LHCN-M2 (cell line): ENCODE measurements around the gene GON4L. TPM values are rescaled to one million over a fixed set of nuclear protein-coding genes. Genes with fewer than 3 reads are reported as not detected.
"Not testable (repeated sequence)": the region's sequence is repeated elsewhere in the genome, so short reads cannot be mapped to it uniquely, and the experiment has no call there.

ENCODE experiments used
- DNase-seq: peaks from one replicate; pipeline ENCODE4 v3.0.0-alpha.2; 2012; ENCODE audit warnings: low read depth
- total RNA-seq: library from RNA; depleted of rRNA; stranded (reverse); fragments of >200 nt; gene quantifications from 2 replicates; pipeline ENCODE4 v1.2.3, GENCODE V29; 2014

GON4L gene
- total RNA-seq, 1 experiment from 2014 or later, result 21.1 TPM

DNA sequence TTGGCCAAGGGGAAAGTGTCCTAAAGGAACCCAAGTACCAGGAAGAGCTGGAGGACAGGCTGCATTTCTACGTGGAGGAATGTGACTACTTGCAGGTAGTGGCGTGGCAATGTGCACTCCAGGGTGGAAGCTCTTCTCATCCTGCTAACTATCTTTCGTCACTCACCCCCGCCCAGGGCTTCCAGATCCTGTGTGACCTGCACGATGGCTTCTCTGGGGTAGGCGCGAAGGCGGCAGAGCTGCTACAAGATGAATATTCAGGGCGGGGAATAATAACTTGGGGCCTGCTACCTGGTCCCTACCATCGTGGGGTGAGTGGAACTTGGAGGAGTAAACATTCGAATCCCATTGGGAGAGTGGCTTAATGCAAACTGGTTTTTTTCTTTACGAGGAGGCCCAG, 109.4 kb downstream of the GON4L start:
- not testable (repeated sequence) for DNase-seq

DNA sequence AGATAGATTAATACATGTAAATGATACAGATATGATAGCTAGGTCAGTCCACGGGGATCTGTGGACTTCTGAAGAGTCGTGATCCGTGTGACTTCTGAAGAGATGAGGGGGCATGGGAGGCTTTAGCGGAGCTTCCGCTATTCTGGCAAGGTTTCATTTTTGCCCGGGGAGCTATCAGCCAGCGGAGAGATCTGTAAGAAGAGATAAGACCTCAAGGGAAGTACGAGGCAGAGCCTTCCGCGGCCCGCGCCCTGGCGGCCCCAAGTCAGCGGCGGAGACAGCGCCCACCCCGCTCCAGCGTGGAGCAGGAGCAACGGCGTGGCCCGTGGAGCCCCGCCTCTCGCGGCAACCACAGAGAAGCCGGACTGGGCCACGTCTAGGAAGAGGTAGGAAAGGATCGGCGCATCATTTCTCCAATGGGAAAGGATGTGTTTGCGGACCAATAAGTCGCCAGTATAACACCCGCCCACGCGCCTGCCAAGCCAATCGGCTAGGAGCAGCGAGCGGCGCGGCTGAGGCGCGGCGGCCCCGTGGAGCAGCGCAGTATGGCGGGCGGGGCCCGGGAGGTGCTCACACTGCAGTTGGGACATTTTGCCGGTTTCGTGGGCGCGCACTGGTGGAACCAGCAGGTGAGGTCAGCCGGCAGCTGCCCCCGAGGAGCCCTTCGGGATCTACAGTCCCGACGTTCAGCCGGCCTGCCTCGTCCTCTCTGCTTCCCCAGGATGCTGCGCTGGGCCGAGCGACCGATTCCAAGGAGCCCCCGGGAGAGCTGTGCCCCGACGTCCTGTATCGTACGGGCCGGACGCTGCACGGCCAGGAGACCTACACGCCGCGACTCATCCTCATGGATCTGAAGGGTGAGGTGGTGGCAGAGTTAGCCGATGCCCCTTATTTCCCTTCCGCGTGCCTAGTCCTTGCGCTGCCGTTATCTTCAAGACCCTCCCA, 111.5 kb downstream of the GON4L start:
- peak; percentile 97 for DNase-seq

DNA sequence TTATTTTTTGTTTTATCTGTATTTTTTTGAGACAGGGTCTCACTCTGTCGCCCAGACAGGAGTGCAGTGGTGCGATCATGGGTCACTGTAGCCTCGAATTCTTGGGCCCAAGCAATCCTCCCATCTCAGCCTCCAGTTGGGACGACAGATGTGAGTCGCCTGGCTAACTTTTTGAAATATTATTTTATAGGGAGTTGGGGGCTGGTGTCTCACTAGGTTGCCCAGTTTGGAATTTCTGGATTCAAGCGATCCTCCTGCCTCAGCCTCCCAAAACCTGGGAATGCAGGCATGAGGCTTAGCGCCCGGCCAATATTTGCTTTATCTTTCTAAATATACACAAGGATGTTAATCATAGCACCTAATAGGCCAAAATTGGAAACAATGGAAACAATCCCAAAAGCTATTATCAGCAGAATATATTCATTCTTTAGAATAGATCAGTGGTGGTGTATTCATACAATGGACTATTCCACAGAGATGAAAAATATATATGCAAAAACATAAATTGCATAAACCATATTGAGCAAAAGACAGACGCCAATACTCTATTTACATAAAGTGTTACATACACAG, 112.2 kb downstream of the GON4L start:
- DNase-seq, result no peak

DNA sequence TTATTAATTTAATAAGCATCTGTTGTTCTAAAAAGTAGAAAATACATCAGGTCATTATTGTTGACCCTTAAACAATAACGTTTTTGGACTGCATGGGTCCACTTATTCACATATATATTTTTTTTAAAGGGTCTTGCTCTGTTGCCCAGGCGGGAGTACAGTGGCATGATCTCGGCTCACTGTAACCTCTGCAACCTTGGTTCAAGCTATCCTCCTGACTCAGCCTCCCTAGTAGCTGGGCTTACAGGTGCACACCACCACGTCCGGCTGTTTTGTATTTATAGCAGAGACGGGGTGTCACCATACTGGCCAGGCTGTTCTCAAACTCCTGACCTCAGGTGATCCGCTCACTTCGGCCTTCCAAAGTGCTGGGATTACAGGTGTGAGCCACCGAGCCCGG, 115.1 kb downstream of the GON4L start:
- DNase-seq, result no peak

DNA sequence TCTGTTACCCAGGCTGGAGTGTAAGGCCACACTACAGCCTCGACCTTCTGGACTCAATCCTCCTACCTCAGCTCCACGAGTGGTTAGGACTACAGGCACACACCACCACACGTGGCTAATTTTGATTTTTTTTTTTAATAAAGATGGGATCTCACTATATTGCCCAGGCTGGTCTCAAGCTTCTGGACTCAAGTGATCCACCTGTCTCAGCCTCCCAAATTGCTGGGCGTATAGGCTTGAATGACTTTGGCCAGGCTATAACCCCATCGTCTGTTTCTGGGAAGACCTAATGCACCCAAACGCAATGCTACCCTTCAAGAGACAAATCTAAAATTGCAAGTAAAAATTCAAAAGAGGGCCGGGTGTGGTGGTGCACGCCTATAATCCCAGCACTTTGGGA, 116.0 kb downstream of the GON4L start:
- DNase-seq, result no peak

DNA sequence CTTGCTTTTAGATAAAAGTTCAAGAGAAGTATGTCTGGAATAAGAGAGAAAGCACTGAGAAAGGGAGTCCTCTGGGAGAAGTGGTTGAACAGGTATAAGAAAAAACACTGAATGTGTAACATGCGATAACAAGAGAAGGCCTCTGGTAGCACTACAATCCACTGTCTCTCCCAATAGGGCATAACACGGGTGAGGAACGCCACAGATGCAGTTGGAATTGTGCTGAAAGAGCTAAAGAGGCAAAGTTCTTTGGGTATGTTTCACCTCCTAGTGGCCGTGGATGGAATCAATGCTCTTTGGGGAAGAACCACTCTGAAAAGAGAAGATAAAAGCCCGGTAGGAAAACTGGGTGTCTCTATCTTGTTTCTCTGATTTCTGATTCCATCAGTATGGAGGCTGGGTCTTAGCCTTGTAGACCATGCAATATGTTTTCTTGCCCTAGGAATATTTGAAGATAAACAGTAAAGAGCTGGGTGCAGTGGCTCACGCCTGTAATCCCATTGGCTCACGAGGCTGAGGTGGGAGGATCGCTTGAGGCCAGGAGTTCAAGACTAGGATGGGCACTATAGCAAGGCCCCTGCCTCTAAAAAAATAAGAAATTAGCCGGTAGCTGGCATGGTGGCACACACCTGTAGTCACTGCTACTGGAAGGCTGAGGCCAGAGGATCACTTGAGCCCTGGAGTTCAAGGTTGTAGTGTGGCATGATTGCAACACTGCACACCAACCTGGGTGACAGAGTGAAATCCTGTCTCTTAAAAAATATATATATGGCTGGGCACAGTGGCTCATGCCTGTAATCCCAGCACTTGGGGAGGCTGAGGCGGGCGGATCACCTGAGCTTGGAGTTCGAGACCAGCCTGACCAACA, 127.7 kb downstream of the GON4L start:
- peak; percentile 74 for DNase-seq

DNA sequence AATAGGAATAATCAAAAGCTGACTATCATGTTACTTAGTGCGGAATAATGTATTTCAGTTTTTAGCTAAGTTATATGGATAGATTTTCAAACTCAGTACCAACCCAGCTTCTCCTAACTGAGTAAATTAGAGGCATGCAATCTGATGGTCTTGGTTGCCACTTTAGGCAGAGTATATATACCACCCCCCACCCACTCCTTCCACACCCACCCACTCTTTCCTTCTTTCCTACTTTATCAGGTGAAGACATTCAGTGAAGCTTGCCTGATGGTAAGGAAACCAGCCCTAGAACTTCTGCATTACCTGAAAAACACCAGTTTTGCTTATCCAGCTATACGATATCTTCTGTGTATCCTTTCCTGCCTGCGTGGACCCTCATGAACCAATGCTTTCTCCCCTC, 131.9 kb downstream of the GON4L start:
- DNase-seq, result no peak

DNA sequence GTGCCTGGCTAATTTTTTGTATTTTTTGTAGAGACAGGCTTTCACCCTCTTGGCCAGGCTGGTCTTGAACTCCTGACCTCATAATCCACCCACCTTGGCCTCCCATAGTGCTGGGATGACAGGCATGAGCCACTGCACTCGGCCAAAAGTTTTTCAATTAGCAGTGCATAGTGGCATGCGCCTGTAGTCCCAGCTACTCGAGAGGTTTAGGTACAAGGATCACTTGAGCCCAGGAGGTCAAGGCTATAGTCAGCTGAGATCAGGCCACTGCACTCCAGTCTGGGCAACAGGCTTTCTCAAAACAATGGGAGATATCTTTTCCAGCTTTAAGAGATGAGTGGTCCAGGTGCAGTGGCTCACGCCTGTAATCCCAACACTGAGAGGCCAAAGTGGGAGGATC, 137.3 kb downstream of the GON4L start:
- DNase-seq, result no peak

DNA sequence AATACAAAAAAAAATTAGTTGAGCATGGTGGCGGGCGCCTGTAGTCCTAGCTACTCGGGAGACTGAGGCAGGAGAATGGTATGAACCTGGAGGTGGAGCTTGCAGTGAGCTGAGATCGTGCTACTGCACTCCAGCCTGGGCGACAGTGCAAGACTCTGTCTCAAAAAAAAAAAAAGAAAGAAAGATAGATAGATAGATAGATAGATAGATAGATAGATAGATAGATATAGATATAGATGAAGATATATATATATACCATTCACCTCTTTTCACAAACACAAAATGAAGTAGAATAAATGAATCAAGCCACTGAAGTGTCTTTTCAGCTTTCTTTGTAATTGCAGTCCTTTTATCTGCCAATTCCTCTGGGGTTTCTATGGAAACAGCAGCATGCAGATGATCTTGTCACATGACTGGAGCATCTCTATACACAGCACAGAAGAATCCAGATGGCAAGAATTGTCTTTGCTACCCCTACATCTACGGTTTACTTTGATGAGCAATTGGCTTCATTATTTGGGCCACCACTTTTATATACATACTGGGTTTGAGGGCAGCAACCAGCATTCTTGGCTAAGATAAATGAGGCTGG, 138.4 kb downstream of the GON4L start:
- not testable (repeated sequence) for DNase-seq

DNA sequence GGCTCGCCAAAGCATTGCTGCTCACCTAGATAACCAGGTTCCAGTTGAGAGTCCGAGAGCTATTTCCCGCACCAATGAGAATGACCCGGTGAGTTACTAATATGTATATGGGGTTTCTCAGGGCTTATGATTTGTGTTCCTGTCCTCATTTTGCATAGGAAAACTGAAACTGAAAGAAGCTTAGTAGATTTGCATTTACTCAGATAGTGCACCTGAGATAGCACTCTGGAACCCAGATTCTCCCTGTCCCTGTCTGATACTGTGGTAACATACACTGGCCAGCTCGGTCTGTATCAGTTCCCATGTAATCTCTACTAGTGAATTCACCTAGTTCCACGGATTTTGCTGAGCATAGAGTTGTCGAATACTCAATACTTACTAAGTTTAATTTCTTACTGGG, 140.0 kb downstream of the GON4L start:
- no peak for DNase-seq

DNA sequence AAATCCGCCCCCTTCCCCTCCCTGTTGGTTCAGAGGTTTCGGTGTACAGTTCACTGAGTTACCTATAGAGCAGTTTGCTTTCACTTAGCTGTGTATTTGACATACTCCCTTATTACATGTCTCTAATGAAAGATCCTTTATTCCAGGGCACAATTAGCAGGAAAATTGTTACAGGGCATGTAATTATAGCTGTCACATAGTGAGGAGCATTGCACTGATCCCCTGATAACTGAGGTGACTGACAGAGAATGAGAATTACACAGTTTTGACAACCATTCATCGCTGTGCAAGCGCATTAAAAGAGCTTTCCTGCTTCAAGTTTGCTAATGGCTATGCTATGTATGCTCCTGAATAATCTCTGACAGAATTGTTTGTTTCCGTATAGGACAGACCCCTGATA, 141.2 kb downstream of the GON4L start:
- no peak for DNase-seq

DNA sequence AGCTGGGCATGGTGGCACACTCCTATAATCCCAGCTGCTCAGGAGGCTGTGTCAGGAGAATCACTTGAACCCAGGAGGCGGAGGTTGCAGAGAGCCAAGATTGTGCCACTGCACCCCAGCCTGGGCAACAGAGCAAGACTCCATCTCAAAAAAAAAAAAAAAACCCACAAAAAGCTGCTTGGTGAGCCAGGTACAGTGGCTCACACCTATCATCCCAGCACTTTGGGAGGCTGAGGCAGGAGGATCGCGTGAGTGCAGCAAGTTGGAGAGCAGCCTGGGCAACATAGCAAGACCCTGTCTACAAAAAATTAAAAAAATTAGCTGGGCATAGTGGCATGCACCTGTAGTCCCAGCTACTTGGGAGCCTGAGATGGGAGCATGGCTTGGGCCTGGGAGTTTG, 142.0 kb downstream of the GON4L start:
- not testable (repeated sequence) for DNase-seq

DNA sequence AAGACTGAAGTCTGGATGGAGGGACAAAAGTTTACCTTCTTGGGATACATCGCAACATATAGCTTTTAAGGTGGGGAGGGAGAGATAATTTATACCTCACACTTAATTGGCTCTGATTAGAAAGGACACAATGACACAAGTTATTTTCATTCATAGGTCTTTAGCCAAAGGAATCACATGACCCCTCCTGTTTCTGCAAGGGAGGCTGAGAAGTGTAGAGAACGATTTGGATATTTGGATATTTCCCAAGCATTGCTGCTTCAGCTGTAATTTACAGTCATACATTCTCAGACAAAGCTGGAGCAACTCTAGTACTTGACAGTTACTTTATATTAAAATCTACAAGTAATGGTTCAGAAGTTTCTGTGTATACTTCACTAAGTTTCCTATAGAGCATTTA, 143.9 kb downstream of the GON4L start:
- no peak for DNase-seq

DNA sequence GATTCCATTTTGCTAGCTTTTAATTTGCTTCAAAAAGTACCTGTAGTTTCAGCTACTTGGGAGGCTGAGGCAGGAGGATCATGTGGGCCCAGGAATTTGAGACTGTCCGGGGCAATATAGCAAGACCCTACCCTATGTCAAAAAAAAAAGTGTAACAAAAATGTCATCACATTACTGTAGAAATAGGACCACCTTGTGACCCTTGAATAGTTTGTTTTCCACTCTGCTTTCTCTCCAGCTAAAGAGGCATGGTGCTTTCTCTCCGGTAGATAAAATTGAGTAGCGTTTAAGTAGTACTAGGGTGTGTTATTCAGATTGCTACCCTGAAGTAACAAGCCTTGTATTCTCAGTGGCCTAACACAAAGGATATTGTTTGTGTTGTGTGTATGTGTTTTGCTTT, 144.4 kb downstream of the GON4L start:
- DNase-seq, result peak; percentile 3

DNA sequence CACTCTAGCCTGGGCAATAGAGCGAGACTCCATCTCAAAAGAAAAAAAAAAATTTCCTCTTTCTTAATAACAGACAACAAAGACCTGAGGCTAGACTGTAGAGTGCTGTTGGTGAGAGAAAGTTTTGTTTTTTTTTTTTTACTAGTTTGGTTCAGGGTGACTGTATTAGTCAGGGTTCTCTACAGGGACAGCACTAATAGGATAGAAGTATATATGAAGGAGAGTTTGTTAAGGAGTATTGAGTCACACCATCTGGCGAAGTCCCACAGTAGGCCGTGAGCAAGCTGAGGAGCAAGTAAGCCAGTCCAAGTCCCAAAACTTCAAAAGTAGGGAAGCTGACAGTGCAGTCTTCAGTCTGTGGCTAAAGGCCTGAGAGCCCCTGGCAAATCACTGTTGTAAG, 145.6 kb downstream of the GON4L start:
- not testable (repeated sequence) for DNase-seq

DNA sequence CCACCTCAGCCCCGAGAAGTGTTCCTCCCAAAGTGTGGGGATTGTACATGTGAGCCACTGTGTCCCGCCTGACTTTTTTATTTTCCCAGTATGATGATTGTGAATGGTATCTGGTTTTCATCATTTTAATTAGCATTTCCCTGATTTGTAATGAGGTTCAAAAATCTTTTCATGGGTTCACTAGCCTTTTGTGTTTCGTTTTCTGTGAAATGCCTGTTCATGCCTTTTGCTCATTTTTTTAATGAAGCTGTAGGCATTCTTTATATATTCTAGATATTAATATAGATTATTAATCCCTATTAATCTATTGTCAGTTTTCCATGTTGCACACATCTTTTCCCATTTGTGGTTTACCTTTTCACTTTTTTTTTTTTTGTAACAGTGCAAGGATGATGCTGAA, 147.6 kb downstream of the GON4L start:
- DNase-seq, result no peak

DNA sequence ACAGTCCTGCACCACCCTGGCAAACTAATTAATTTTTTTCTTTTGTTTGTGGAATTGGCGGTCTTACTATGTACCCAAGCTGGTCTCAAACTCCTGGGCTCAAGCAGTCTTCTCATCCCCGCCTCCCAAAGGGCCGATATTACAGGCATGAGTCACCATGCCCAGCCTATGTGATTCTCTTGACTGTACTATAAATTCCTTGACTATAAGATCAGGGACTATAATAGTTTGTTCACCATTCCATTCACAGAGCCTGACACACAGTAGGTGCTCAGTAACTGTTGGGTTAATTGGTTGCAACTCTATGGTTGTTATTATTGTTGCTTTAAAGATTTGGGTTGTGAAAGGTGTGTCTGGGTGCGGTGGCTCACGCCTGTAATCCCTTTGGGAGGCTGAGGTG, 150.9 kb downstream of the GON4L start:
- DNase-seq, result peak; percentile 42

DNA sequence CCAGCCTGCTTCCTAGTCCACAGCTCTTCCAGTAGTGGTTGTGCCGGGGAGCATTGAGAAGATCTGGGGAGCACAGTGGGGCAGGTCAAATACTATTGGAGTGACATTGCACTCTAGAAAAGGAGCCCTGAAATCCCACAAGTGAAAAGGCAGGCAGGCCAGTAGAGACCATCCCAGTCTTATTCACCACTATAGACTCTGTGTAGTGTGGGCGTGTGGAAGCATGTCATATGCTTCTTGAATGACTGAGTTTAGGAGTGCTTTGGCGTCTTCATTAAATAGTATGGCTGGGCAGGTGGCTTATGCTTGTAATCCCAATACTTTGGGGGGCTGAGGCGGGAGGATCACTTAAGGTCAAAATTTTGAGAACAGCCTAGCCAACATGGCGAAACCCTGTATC, 152.6 kb downstream of the GON4L start:
- DNase-seq, result not testable (repeated sequence)

DNA sequence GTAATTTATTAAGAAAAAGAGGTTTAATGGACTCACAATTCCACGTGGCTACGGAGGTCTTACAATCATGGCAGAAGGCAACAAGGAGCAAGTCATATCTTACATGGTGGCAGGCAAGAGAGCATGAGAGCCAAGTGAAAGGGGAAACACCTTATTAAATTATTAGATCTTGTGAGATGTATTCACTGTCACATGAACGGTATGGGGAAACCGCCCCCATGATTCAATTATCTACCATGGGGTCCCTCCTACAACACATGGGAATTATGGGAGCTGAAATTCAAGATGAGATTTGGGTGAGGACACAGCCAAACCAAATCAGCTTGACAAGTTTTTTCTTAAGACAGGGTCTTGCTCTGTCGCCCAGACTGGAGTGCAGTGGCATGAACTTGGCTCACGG, 153.8 kb downstream of the GON4L start:
- no peak for DNase-seq

DNA sequence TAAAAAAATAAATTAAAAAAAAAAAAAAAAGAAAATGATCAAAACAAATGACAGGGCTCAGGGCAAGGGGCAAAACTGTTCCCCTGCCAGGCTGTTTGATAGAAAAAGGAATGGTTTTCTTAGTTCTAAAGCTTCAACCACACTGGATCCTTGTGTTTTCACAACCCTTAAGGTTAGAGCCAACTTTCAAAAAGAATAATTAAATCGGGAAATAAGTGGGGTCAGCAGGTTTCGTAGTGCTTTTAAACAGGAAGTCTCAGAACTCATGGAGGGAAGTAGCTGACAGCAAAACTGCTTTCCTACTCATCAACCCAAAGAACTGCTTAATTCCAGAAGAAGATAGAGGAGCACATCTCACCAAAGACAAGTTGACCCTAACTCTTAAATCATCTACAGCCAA, 155.3 kb downstream of the GON4L start:
- not testable (repeated sequence) for DNase-seq
